8988T (cell line): Measurements from ENCODE around the gene TMEM59.

Experiments used
- DNase-seq: peaks from one replicate; pipeline ENCODE4 v3.0.0; 2011

TMEM59 gene

DNA sequence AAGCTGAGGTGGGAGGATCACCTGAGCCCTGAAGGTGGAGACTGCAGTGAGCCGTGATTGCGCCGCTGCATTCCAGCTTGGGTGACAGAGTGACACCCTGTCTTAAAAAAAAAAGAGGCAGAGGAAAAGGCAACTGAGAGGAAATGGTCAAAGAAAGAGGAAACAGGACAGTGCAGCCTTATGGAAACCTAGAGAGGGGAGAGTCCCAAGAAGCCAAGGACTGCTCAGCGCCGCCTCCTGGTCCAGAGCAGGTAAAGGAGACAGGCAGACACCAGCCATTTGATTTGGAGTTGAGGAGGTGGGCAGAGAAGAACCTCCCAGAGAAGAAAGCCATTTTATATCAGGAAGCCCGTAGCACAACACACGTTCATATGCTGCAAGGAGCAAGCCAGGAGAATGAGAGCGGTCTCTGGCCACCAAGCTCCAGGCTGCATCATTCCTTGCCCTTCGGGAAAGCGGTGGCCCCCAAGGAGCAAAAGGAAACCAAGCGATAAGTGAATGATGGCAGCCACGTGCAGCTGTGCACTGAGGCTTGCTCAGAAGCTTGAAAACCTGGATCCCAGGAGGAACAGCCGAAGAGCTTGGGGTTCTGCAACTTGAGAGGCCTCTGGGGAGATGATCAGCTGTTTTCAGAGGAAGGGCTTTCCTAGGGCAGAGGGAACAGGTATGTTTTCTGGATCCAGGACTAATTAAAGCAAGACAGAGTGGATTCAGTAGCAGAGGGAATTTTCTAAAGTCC lies 73.1 kb downstream of the TMEM59 start:
- no peak for DNase-seq
